ENCODE measurements around the gene SORCS1.

SORCS1 gene

DNA sequence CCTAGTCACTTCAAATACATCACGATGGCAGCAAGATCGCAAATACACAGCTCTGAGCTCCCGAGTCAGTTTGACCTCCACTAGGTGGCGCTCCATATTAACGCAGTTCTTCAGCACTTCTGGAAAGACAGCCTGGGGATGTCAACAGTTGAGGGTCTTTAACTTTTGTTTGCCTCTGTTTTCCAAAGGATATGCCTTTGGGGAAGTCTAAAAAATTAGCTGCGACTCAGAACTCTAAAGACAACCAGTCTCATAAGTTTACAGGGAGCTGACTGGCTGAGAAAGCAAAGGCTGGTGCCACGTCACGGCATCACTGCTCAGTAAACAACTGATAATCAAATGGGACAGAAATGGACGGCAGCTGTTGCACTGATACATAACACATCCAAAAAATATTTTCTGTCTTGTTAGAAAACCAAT, 458.8 kb downstream of the SORCS1 start:
- Mint-ChIP-seq H3K9me3 (peaks cover 3% of the 10 kb centered on the region), H3K4me3 (no peak overlapping the region), H3K27ac (ENCODE audit: low read depth) (no peak overlapping the region), H3K36me3 (ENCODE audit: insufficient read depth) (no peaks in the 10 kb centered on the region), H3K4me1 (no peaks in the 10 kb centered on the region), H3K27me3 (no peaks in the 10 kb centered on the region)
- DNase-seq (ENCODE audit: low spot score in 2 of 2) (no peak), ATAC-seq (replicated peaks; ENCODE audit: extremely low read depth, poor library complexity, severe bottlenecking) (no peak)

- ATAC-seq (replicated peaks; ENCODE audit: extremely low read depth, poor library complexity, severe bottlenecking) (no peak), DNase-seq (ENCODE audit: low spot score in 2 of 2) (no peak)
- Mint-ChIP-seq H3K4me1 (no peaks in the 10 kb centered on the region), H3K9me3 (peaks cover 27% of the 10 kb centered on the region), H3K27ac (ENCODE audit: low read depth) (no peak overlapping the region), H3K36me3 (ENCODE audit: insufficient read depth) (no peaks in the 10 kb centered on the region), H3K4me3 (no peak overlapping the region), H3K27me3 (no peaks in the 10 kb centered on the region)
Observed at GRCh38 chr10:106696239-106696638, 468.3 kb downstream of the SORCS1 start.

GRCh38 chr10:106694696-106695095, 469.8 kb downstream of the SORCS1 start:
- H3K36me3 Mint-ChIP-seq (ENCODE audit: insufficient read depth): no peaks in the 10 kb centered on the region
- no peaks in the 10 kb centered on the region for H3K4me1 Mint-ChIP-seq
- DNase-seq (ENCODE audit: low spot score in 2 of 2) (no peak), ATAC-seq (replicated peaks; ENCODE audit: extremely low read depth, poor library complexity, severe bottlenecking) (no peak)
- H3K9me3 Mint-ChIP-seq: peaks cover 27% of the 10 kb centered on the region
- no peak overlapping the region for H3K4me3 Mint-ChIP-seq
- no peak overlapping the region for H3K27ac Mint-ChIP-seq (ENCODE audit: low read depth)
- H3K27me3 Mint-ChIP-seq: no peaks in the 10 kb centered on the region

DNA sequence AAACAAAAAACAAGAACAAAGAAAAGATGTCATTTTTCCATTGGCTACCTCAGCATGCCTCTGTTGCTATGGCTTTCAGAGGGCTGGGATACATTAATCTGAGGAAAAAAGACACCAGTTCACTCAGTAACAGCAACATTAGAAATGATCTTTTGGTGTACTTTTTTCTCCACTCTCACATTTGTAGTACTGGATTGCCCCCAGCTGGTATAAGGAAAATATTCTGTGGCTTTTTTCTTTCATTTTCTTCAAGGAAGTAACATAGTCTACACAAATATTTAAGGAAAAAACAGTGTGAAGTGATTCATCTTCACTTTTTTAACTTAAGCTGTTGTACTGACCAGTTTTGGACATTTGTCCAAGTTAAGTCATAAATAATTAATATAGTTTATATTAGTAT, 482.3 kb downstream of the SORCS1 start:
- Mint-ChIP-seq H3K4me3 (no peak overlapping the region), H3K4me1 (no peaks in the 10 kb centered on the region), H3K27me3 (no peaks in the 10 kb centered on the region), H3K36me3 (ENCODE audit: insufficient read depth) (no peaks in the 10 kb centered on the region), H3K27ac (ENCODE audit: low read depth) (no peak overlapping the region), H3K9me3 (peaks cover 16% of the 10 kb centered on the region)
- DNase-seq (ENCODE audit: low spot score in 2 of 2): no peak
- ATAC-seq (replicated peaks; ENCODE audit: extremely low read depth, poor library complexity, severe bottlenecking): no peak

- no peak for ATAC-seq (replicated peaks; ENCODE audit: extremely low read depth, poor library complexity, severe bottlenecking)
- H3K9me3 Mint-ChIP-seq: peaks cover 23% of the 10 kb centered on the region
- H3K4me3 Mint-ChIP-seq: no peak overlapping the region
- H3K4me1 Mint-ChIP-seq: no peaks in the 10 kb centered on the region
- no peak for DNase-seq (ENCODE audit: low spot score in 2 of 2)
- no peaks in the 10 kb centered on the region for H3K36me3 Mint-ChIP-seq (ENCODE audit: insufficient read depth)
- no peaks in the 10 kb centered on the region for H3K27me3 Mint-ChIP-seq
- no peak overlapping the region for H3K27ac Mint-ChIP-seq (ENCODE audit: low read depth)
Observed at GRCh38 chr10:106680061-106680460, 484.4 kb downstream of the SORCS1 start.

DNA sequence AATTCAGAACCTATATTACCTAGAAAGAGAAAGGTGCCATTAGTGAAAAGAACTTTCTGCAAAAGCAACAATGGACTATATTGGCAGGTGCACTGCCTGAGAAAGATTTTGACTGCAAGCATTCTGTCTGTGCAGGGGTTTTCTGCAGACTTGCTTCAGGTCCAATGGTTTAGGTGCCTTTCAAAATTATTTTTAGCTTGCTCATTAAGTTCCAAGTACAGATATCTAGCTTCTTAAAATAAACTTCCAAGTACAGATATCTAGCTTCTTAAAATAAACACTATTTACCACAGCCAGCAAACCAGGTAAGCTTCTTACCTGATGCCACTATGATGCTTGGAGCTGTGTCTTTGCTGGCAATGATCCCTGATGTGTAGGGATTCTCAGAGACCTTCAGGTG, 485.2 kb downstream of the SORCS1 start:
- Mint-ChIP-seq H3K4me3 (no peak overlapping the region), H3K27me3 (no peaks in the 10 kb centered on the region), H3K4me1 (no peaks in the 10 kb centered on the region), H3K27ac (ENCODE audit: low read depth) (no peak overlapping the region), H3K36me3 (ENCODE audit: insufficient read depth) (no peaks in the 10 kb centered on the region), H3K9me3 (peaks cover 23% of the 10 kb centered on the region)
- no peak for DNase-seq (ENCODE audit: low spot score in 2 of 2)
- no peak for ATAC-seq (replicated peaks; ENCODE audit: extremely low read depth, poor library complexity, severe bottlenecking)

- no peak for DNase-seq (ENCODE audit: low spot score in 2 of 2)
- no peak overlapping the region for H3K27ac Mint-ChIP-seq (ENCODE audit: low read depth)
- no peak overlapping the region for H3K4me3 Mint-ChIP-seq
- peaks cover 12% of the 10 kb centered on the region for H3K9me3 Mint-ChIP-seq
- no peaks in the 10 kb centered on the region for H3K4me1 Mint-ChIP-seq
- no peaks in the 10 kb centered on the region for H3K27me3 Mint-ChIP-seq
- H3K36me3 Mint-ChIP-seq (ENCODE audit: insufficient read depth): no peaks in the 10 kb centered on the region
- no peak for ATAC-seq (replicated peaks; ENCODE audit: extremely low read depth, poor library complexity, severe bottlenecking)
Observed at GRCh38 chr10:106672517-106673175, 491.9 kb downstream of the SORCS1 start.

DNA sequence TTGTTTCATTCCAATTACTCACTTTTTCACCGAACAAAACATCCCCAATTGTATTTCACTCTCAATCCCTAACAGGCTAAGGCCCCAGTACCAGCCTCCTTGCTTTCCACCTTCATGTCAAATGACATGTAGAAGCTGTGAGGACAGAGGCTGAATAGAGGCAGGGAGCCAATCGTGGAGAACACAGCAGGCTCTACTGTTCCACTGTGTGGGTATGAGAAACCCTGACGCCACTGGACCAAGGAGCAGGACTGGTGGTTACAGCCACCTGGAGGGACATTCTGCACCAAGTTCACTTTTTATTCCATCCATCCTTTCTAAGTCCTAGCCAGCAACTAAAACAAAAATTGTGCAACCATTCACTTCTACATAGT, 502.8 kb downstream of the SORCS1 start:
- Mint-ChIP-seq H3K4me3 (no peak overlapping the region), H3K27me3 (no peaks in the 10 kb centered on the region), H3K36me3 (ENCODE audit: insufficient read depth) (no peaks in the 10 kb centered on the region), H3K4me1 (no peaks in the 10 kb centered on the region), H3K27ac (ENCODE audit: low read depth) (no peak overlapping the region), H3K9me3 (peaks cover 5% of the 10 kb centered on the region)
- ATAC-seq (replicated peaks; ENCODE audit: extremely low read depth, poor library complexity, severe bottlenecking): no peak
- no peak for DNase-seq (ENCODE audit: low spot score in 2 of 2)

DNA sequence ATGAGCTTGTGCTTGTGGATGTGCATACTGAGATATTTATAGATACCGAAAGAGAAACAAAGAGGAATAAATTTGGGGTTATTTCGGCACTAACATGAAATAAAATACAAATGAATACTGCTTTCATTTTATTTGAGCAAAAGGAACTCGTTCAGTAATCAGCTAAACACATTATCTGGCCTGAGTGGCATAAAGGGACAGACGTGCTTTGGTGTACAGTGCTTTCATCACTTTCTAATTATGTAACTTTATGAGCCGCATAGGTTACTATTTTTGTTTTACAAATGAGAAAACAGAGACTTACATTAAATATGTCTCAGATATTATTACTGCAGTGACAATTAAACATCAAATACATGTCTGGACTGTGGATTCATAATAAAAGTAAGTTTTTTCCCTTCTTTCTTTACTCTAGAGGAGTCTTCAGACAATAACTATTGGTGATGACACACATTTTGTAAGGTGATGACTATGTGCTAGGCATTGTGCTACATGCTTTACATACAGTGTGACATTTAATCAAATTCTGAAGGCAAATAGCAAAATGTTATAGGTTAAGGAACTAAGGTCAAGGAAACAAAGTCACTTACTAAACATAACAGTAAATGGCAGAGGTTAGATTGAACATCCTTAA, 503.3 kb downstream of the SORCS1 start:
- H3K9me3 Mint-ChIP-seq: peaks cover 8% of the 10 kb centered on the region
- H3K27ac Mint-ChIP-seq (ENCODE audit: low read depth): no peak overlapping the region

DNA sequence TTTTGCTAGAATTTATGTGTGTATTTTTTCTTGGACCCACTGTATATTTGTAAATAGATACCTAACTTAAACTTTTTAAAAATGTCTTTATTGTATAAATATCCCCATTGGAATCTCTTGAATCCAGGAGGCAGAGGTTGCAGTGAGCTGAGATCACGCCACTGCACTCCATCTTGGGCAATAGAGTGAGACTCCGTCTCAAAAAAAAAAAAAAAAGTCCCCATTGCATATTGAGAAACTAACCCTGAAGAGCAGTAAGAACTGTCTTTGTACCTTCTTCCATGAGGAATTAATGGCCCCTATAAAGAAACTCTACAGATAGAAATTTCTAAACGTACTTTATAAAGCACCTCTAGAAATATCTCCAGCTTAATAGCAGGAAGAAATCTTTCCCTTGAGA, 504.0 kb downstream of the SORCS1 start:
- Mint-ChIP-seq H3K27me3 (no peaks in the 10 kb centered on the region), H3K36me3 (ENCODE audit: insufficient read depth) (no peaks in the 10 kb centered on the region), H3K27ac (ENCODE audit: low read depth) (no peak overlapping the region), H3K4me3 (no peak overlapping the region), H3K4me1 (no peaks in the 10 kb centered on the region), H3K9me3 (peaks cover 8% of the 10 kb centered on the region)
- ATAC-seq (replicated peaks; ENCODE audit: extremely low read depth, poor library complexity, severe bottlenecking) (no peak), DNase-seq (ENCODE audit: low spot score in 2 of 2) (no peak)

More for the DNA sequence above, 503.3 kb downstream of the SORCS1 start:
- H3K36me3 Mint-ChIP-seq (ENCODE audit: insufficient read depth): no peaks in the 10 kb centered on the region
- no peak for DNase-seq (ENCODE audit: low spot score in 2 of 2)
- no peak overlapping the region for H3K4me3 Mint-ChIP-seq
- no peaks in the 10 kb centered on the region for H3K27me3 Mint-ChIP-seq
- H3K4me1 Mint-ChIP-seq: no peaks in the 10 kb centered on the region
- ATAC-seq (replicated peaks; ENCODE audit: extremely low read depth, poor library complexity, severe bottlenecking): no peak

GRCh38 chr10:106655636-106656035, 508.9 kb downstream of the SORCS1 start:
- Mint-ChIP-seq H3K4me3 (no peak overlapping the region), H3K4me1 (no peaks in the 10 kb centered on the region), H3K36me3 (ENCODE audit: insufficient read depth) (no peaks in the 10 kb centered on the region), H3K9me3 (peaks cover 13% of the 10 kb centered on the region), H3K27ac (ENCODE audit: low read depth) (no peak overlapping the region), H3K27me3 (no peaks in the 10 kb centered on the region)
- DNase-seq (ENCODE audit: low spot score in 2 of 2) (no peak), ATAC-seq (replicated peaks; ENCODE audit: extremely low read depth, poor library complexity, severe bottlenecking) (no peak)

DNA sequence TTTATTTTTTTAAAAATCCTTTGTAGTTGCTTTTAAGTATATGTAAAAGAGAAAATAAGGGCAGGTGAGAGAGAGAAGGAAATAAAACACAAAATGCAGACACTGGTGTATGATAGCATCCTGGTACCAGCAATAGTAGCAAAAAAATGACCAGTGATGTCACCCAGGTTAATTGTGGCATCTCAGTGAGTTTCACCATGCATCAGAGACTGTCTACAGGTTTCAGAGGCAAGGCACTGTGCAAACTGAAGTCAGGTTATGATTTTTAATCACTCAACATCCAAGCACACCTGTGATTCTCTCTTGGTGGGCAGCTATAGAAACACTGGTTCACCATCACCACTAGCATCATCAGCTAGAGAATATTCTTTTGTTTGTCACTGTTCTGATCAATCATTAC, 509.3 kb downstream of the SORCS1 start:
- ATAC-seq (replicated peaks; ENCODE audit: extremely low read depth, poor library complexity, severe bottlenecking) (no peak), DNase-seq (ENCODE audit: low spot score in 2 of 2) (no peak)
- Mint-ChIP-seq H3K27me3 (no peaks in the 10 kb centered on the region), H3K4me3 (no peak overlapping the region), H3K36me3 (ENCODE audit: insufficient read depth) (no peaks in the 10 kb centered on the region), H3K27ac (ENCODE audit: low read depth) (no peak overlapping the region), H3K9me3 (peaks cover 13% of the 10 kb centered on the region), H3K4me1 (no peaks in the 10 kb centered on the region)

GRCh38 chr10:106652279-106652678, 512.2 kb downstream of the SORCS1 start:
- H3K36me3 Mint-ChIP-seq (ENCODE audit: insufficient read depth): no peaks in the 10 kb centered on the region
- no peaks in the 10 kb centered on the region for H3K27me3 Mint-ChIP-seq
- no peak overlapping the region for H3K27ac Mint-ChIP-seq (ENCODE audit: low read depth)
- peaks cover 13% of the 10 kb centered on the region for H3K9me3 Mint-ChIP-seq
- ATAC-seq (replicated peaks; ENCODE audit: extremely low read depth, poor library complexity, severe bottlenecking) (no peak), DNase-seq (ENCODE audit: low spot score in 2 of 2) (no peak)
- no peak overlapping the region for H3K4me3 Mint-ChIP-seq
- H3K4me1 Mint-ChIP-seq: no peaks in the 10 kb centered on the region
